HTERT RPE-1 (cell line): ENCODE data around the gene CNFN.

Experiments used
- in situ Hi-C: fragments of 300-500 bp; cut with MboI; formaldehyde crosslinking; loops from 4 replicates; pipeline ENCODE4 v1.14.3; 2020; ENCODE audit warnings: low sequenced_read_pairs

The CNFN gene

DNA sequence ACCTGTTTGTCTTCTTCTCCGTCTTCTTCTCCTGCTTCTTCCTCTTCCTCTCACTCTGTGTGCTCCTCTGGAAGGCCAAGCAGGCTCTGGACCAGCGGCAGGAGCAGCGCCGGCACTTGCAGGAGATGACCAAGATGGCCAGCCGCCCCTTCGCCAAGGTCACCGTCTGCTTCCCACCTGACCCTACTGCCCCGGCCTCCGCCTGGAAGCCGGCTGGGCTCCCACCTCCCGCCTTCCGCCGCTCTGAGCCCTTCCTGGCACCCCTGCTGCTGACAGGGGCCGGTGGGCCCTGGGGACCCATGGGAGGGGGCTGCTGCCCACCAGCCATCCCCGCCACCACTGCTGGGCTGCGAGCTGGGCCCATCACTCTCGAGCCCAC lies 13.9 kb downstream of the CNFN start:
- in situ Hi-C loops, result no loop called here

DNA sequence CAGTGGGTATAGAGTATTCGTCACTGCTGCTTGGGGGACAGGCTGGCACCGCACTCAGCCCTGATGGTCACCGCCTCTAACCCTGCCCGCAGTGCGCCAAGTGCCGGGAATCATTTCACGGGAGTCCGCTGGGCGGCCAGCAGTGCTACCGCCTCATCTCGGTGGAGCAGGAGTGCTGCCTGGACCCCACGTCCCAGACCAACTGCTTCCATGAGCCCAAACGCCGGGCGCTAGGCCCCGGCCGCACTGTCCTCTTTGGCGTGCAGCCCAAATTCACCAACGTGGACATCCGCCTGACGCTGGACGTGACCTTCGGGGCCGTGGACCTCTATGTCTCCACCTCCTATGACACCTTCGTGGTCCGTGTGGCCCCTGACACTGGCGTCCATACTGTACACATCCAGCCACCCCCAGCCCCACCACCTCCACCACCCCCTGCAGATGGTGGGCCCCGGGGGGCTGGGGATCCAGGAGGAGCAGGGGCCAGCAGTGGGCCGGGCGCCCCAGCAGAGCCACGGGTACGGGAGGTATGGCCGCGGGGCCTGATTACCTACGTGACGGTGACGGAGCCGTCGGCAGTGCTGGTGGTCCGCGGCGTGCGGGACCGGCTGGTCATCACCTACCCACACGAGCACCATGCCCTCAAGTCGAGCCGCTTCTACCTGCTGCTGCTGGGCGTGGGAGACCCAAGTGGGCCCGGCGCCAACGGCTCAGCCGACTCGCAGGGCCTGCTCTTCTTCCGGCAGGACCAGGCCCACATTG lies 14.5 kb downstream of the CNFN start:
- in situ Hi-C loops, result no loop called here

DNA sequence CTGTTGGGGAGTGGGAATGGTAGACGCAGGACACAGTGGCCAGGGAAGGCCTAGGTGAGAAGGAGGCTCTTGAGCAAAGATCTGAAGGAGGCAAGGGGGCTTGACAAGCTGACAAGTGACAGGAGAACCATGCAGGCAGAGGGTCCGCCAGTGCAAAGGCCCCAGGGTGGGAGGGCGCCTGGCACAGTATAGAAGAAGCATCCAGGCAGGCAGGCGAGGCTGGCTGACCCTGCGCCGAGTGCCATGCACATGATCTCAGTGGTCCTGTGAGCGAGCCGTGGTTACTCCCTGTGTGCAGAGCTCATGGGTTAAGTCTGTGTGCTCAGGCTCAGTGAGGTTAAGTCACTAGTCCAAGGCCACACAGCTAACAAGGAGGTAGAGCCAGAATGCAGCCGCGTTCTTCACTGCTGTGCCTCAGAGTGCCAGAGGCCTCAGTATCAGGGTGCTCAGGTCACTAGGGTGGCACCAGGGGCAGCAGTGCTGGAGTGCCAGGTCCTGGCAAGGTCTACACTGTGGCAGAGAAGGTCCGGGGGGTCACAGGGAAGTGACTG lies 15.2 kb downstream of the CNFN start:
- in situ Hi-C loops, result no loop called here

DNA sequence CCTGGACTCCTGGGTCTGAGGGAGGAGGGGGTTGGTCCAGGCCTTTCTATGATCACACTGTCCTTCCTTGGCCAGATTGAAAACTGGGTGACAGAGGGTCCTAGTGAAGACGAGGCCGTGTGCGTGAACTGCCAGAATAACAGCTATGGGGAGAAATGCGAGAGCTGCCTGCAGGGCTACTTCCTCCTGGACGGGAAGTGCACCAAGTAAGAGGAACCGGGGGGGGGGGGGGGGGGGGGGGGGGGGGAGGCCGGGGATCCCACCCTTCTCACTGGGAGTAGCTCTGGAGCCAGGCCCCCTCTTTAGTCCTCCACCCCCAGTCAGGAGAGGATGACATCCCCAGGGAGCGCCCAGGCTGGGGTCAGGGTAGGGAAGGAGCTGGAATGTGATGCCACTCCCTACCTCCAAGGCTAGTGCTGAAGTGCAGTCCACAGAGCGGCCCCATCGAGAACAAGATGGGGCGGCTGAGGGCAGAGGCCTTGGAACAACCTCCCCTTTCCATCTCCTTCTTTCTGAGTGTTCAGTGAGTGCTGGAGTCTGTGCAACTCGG lies 19.4 kb downstream of the CNFN start:
- in situ Hi-C loops, result no loop called here

DNA sequence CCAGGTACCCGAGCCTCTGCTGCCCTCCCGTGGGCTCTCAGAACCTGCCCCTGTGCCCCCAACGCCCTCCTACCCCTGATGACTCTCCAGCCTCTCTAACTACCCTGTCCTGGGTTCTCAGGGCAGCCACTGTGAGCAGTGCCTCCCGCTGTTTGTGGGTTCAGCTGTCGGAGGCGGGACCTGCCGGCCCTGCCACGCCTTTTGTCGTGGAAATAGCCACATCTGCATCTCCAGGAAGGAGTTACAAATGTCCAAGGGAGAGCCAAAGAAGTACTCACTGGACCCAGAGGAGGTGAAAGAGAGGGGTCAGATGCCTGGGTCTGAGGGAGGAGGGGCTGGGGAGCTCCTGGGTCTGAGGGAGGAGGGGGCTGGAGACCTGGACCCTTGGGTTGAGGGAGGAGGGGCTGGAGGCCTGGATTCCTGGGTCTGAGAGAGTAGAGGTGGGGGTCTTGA lies 20.0 kb downstream of the CNFN start:
- in situ Hi-C loops, result no loop called here

DNA sequence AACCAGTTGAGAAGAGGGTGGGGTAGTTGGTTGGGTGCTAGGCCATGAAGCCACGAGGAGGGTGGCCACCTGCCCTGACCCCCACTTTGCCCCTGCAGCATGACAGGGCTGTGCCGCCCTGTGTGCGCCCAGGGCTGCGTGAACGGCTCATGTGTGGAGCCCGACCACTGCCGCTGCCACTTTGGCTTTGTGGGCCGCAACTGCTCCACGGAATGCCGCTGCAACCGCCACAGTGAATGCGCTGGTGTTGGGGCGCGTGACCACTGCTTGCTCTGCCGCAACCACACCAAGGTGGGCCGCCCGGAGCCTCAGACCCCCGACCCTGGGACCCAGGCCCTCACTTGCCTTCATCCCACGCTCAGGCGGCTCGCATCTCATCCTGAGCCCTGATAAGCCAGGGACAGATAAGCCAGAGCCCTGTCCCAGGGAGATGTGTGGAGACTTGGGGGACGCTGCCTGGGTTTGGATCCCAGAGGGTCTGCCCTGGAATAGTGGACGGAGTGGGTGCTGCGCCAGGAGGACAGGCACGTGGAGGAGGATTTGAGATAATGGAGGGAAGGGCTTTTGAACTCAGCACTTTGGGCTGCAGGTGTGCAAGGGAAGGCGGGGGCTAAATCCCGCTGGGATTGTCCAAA lies 20.5 kb downstream of the CNFN start:
- in situ Hi-C loops, result no loop called here

DNA sequence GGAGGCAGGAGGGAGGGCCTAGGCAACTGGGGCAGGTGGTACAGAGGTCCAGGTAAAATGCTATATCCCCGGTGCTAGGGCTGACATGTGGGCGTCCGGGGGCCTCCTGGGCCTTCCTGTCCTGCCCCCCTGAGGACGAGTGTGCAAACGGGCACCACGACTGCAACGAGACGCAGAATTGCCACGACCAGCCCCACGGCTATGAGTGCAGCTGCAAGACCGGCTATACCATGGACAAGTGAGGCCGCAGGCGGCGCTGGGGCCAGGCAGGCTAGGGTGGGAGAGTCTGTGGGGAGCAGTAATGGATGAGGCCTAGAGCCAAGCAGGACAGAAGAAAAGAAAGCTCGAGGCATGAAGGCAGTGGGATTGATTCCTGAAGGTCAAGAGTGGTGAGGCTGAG lies 21.3 kb downstream of the CNFN start:
- in situ Hi-C loops, result no loop called here

DNA sequence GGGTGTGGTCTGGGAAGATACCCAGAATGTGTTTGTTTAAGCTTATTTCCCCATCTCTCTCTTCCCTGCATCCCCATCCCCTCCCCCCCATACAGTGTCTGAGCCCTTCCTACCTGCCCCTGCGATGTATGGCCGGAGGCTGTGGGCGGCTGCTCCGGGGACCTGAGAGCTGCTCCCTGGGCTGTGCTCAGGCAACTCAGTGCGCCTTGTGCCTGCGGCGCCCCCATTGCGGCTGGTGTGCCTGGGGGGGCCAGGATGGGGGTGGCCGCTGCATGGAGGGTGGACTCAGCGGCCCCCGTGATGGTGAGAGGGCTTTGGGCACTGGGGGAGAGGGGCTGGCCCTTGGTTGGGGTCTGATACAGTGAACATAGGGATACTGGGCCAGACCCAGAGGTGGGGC lies 21.7 kb downstream of the CNFN start:
- in situ Hi-C loops, result no loop called here

DNA sequence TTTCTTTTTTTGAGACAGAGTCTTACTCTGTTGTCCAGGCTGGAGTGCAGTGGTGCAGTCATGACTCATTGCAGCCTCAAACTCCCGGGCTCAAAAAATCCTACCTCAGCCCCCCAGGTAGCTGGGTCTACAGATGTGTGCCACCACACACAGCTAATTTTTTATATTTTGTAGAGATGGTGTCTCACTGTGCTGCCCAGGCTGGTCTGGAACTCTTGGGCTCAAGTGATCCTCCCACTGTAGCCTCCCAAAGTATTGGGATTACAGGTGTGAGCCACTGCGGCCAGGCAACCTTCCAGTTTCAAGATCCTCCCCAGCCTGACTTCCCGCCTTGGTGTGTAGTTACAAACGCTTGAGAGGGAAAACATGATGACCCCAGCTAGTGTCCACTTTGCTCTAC lies 22.2 kb downstream of the CNFN start:
- in situ Hi-C loops, result no loop called here

DNA sequence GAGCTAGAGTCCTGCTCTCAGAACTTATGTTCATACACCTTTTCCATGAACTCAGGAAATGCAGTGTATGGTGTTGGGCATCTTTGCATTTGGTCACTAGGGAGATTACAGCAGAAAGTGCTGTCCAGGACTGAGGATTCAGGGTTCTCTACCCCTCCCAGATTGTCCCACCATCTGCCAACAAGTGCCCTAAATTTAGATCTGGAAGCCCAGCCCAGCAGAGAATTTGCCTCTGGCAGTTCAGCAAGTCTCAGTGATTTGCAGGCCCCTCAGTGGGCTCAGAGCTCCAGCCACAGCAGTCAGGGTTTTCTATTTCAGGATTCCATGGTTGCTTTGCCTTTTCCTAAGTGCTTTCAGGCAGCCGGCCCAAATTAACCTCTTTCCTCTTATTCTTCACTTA lies 23.4 kb downstream of the CNFN start:
- in situ Hi-C loops, result no loop called here

DNA sequence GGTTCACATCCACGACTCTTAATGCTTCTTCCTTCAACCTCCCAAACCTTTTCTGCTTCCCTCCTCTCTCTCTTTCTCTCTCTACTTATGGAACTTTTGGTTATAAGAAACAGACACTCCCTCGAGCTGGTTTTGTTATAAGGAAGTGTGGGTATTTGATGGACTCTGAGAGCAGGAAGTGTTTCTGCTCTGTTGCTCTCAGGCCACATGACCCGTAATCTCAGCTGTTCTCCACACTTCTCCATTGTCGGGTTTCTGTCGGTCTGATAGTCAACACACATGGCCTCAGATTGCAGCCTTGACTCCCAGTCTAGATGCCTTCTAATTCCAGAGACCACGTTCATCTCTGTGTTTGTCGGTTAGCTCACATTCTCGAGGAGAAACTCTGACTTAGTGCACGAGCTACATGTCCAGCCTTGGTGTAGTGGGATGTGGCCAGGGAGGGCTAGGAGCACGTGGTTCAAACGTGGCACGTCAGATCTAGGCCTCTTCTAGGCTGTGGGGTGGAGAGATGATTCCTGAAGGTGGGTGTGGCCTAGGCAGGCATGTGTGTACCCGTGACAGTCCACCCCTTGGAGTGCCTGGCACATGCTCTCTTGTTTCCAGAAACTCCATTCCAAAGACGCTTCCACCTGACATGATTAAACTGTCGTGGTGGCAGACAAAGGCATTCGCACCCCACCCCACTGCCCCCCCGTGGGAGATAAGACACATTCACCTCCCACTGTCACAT lies 26.3 kb downstream of the CNFN start:
- in situ Hi-C loops, result no loop called here

DNA sequence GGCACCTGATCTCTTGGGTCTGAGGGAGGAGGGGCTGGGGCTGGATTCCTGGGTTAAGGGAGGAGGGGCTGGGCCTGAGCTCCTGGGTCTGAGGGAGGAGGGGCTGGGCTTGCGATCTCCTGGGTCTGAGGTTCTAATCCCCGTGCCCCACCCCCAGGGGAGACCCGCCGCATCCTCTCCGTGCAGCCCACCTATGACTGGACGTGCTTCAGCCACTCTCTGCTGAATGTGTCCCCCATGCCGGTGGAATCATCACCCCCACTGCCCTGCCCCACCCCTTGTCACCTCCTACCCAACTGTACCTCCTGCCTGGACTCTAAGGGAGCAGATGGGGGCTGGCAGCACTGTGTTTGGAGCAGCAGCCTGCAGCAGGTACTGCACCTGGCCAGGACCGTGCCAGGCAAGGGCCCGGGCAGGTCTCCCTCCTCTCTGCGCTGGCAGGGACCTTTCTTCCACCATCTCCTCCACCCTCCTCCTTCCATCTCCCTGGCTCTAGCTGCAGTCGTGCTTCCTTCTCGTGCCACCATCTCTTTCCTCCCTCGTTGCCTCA lies 27.1 kb downstream of the CNFN start:
- in situ Hi-C loops, result no loop called here

DNA sequence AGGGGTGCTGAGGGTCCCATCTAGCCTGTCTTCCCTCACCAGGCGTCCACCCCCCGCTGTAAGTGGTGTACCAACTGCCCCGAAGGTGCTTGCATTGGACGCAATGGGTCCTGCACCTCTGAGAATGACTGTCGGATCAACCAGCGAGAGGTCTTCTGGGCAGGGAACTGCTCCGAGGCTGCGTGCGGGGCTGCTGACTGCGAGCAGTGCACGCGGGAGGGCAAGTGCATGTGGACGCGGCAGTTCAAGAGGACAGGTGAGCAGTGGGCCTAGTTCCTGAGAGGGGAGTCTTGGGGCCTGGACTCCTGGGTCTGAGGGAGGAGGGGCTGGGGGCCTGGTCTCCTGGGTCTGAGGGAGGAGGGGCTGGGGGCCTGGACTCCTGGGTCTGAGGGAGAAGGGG lies 27.8 kb downstream of the CNFN start:
- in situ Hi-C loops, result no loop called here

DNA sequence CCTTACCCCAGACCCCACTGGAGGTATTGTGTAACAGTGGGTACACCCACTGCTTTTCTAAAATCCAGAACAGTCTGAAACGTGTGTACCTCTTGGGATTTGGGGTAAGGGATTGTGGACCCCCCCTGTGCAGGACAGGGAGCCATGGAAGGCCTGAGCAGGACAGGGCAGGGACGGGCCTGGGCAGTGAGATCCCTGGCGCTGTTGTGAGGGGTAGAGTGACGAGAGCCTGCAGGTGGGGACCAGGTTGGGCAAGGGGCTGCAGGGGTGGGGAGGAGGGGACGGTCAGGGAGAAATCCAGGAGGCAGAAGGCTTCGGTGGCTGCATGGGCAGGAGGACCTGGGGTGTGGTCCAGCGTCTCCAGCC lies 28.6 kb downstream of the CNFN start:
- in situ Hi-C loops, result no loop called here

DNA sequence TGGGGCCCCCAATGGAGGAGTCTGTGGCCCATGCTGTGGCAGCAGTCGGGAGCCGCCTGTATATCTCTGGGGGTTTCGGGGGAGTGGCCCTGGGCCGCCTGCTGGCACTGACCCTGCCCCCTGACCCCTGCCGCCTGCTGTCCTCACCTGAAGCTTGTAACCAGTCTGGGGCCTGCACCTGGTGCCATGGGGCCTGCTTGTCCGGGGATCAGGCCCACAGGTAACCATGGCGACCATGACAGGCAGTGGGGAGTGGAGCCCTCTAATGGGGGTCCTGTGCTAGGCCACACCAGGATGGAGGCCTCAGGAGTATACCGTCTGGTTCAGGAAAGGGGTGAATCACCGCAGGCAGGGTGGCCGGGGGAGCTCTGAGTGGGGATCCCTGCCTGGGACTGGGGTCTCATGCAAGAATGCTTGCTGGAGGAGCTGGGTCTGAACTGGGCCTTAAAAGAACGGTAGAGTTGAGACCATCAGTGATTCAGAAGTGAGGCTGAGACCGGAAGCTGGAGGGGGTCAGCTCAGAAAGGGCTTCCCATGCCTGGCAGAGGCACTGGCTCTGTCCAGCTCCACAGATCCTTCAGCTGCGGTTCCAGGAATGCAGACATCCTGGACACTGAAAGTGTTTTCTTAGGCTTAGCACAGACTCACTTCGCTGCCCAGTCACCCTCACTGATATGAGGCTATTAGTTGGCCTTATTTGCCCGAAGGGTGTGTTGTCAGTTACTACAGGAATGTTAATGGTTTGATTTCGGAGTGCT lies 29.1 kb downstream of the CNFN start:
- in situ Hi-C loops, result no loop called here

DNA sequence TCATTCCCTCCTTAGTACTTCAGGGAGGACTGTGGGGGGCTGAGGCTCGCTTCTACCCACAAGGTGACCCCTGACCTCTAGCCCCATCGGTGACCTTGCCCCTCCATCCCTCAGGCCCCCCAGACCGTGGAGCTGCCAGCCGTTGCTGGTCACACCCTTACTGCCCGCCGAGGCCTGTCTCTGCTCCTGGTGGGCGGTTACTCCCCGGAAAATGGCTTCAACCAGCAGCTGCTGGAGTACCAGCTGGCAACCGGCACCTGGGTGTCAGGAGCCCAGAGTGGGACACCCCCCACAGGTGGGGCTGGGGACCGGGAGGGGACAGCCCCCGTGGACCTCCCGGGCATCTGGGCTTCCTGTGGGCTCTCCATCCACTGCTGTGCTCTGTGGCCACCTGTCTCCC lies 32.8 kb downstream of the CNFN start:
- in situ Hi-C loops, result no loop called here

DNA sequence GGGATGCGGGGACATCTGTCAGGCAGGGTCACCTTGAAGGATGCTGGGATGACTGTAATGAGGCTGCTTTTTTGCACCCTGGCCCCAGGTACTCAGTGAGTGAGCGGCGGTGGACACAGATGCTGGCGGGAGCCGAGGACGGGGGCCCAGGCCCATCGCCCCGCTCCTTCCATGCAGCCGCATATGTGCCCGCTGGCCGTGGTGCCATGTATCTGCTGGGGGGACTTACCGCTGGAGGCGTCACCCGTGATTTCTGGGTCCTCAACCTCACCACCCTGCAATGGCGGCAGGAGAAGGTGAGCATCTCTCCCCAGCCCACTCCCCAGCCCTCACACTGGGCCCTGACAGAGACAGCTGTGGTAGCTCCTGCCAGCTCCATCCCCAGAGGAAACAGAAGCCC lies 33.4 kb downstream of the CNFN start:
- in situ Hi-C loops, result no loop called here

DNA sequence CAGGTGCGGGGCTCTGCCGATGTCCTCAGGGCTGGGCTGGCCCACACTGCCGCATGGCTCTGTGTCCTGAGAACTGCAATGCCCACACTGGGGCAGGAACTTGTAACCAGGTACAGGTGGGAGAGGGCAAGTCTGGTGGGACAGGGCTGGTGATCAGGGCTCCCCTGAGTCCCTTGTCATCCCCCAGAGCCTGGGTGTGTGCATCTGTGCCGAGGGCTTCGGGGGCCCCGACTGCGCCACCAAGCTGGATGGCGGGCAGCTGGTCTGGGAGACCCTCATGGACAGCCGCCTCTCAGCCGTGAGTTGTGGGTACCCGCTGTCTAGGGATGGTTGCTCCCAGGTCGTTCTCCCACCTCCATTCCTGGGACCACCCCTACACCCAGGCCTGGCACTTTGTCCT lies 34.2 kb downstream of the CNFN start:
- in situ Hi-C loops, result no loop called here

DNA sequence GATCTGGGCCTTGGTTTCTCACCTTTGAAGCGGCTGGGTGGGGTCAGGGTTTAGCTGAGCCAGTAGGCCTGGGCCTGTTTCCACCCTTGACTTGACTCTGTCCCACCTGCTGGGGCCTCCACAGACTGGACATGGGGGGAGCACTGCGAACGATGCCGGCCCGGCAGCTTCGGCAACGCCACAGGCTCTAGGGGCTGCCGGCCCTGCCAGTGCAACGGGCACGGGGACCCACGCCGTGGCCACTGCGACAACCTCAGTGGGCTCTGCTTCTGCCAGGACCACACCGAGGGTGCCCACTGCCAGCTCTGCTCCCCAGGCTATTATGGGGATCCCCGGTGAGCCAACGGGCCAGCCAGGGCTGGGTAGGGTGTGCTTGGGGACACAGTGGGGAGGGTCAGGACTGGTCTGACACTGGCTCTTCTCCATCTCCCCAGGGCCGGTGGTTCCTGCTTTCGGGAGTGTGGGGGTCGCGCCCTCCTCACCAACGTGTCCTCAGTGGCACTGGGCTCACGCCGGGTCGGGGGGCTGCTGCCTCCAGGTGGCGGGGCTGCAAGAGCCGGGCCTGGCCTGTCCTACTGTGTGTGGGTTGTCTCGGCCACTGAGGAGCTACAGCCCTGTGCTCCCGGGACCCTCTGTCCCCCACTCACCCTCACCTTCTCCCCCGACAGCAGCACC lies 36.6 kb downstream of the CNFN start:
- in situ Hi-C loops, result no loop called here
